HEK293 (cell line): Measurements from ENCODE around the gene DDB1.

Source experiments
- CTCF ChIA-PET: fragments of 350-600 bp; formaldehyde crosslinking; extraction: SDS; loops from one replicate; lab custom pipeline; 2021; ENCODE audit warnings: antibody characterized with exemption; lab: Yijun Ruan, JAX
- POLR2A ChIA-PET: fragments of 300-600 bp; formaldehyde crosslinking; extraction: SDS; loops from one replicate; lab custom pipeline; 2020; ENCODE audit warnings: antibody characterized with exemption, inconsistent platforms; lab: Yijun Ruan, JAX
- H3K27ac ChIP-seq: fragments of 200-500 bp; sonication (Bioruptor generic); 2 replicates; pipeline ENCODE4 v1.5.1; 2014; ENCODE audit warnings: low read depth, low read length, control low read depth, inconsistent platforms; ENCODE audit errors: extremely low read depth
- H3K36me3 ChIP-seq, 2 experiments: fragments of 200-500 bp in 1 of 2; sonication (Bioruptor generic) in 1 of 2; 1 replicate in 1 of 2; 2 replicates in 1 of 2; pipeline ENCODE4 v1.5.1; 2014 to 2017; ENCODE audit warnings: inconsistent platforms in 2 of 2, low read length in 2 of 2; ENCODE audit not compliant: control insufficient read depth in 2 of 2, insufficient read depth in 1 of 2
- H3K4me1 ChIP-seq: fragments of 200-500 bp; sonication (Bioruptor generic); 2 replicates; pipeline ENCODE4 v1.5.1; 2014; ENCODE audit warnings: mild to moderate bottlenecking, low read length, inconsistent platforms; ENCODE audit not compliant: control insufficient read depth, insufficient read depth
- H3K4me3 ChIP-seq: 2 replicates; pipeline ENCODE4 v1.5.1; 2011; ENCODE audit warnings: low read depth, mild to moderate bottlenecking, control low read depth, low read length, moderate library complexity
- H3K9me3 ChIP-seq: fragments of 200-500 bp; sonication (Bioruptor generic); 2 replicates; pipeline ENCODE4 v1.5.1; 2014; ENCODE audit warnings: low read depth, low read length, inconsistent platforms; ENCODE audit not compliant: control insufficient read depth, insufficient read depth
- GFI1B ChIP-seq: fragments of 450-650 bp; formaldehyde crosslinking; IDR thresholded peaks from 2 replicates; pipeline ENCODE4 v1.5.1; 2016; ENCODE audit warnings: missing biosample characterization, missing genetic modification characterization
- GLIS2 ChIP-seq: fragments of 450-650 bp; formaldehyde crosslinking; IDR thresholded peaks from 2 replicates; pipeline ENCODE4 v1.5.1; 2016; ENCODE audit warnings: missing biosample characterization, missing genetic modification characterization
- KLF10 ChIP-seq: fragments of 450-650 bp; IDR thresholded peaks from 2 replicates; pipeline ENCODE4 v1.5.1; 2018; ENCODE audit warnings: missing biosample characterization, mild to moderate bottlenecking, missing genetic modification characterization
- KLF7 ChIP-seq: fragments of 450-650 bp; formaldehyde crosslinking; IDR thresholded peaks from 2 replicates; pipeline ENCODE4 v1.5.1; 2016; ENCODE audit warnings: missing biosample characterization, missing genetic modification characterization, borderline replicate concordance
- KLF8 ChIP-seq: fragments of 450-650 bp; formaldehyde crosslinking; IDR thresholded peaks from 2 replicates; pipeline ENCODE4 v1.5.1; 2016; ENCODE audit warnings: missing biosample characterization, missing genetic modification characterization
- OVOL3 ChIP-seq: fragments of 450-650 bp; formaldehyde crosslinking; IDR thresholded peaks from 2 replicates; pipeline ENCODE4 v1.5.1; 2016; ENCODE audit warnings: missing biosample characterization, missing genetic modification characterization
- PRDM6 ChIP-seq: fragments of 450-650 bp; formaldehyde crosslinking; IDR thresholded peaks from 2 replicates; pipeline ENCODE4 v1.5.1; 2017; ENCODE audit warnings: missing biosample characterization, missing genetic modification characterization
- REPIN1 ChIP-seq: fragments of 450-650 bp; formaldehyde crosslinking; IDR thresholded peaks from 2 replicates; pipeline ENCODE4 v1.5.1; 2017; ENCODE audit warnings: missing biosample characterization, missing genetic modification characterization, low read depth
- SP7 ChIP-seq: fragments of 450-650 bp; formaldehyde crosslinking; IDR thresholded peaks from 2 replicates; pipeline ENCODE4 v1.5.1; 2016; ENCODE audit warnings: missing biosample characterization, missing genetic modification characterization
- ZBTB11 ChIP-seq: fragments of 450-650 bp; formaldehyde crosslinking; conservative IDR thresholded peaks from 2 replicates; pipeline ENCODE4 v1.5.1; 2016; ENCODE audit warnings: low read depth, missing biosample characterization, missing genetic modification characterization
- ZNF302 ChIP-seq: fragments of 450-650 bp; formaldehyde crosslinking; IDR thresholded peaks from 2 replicates; pipeline ENCODE4 v1.5.1; 2016; ENCODE audit warnings: missing biosample characterization, missing genetic modification characterization, low read depth
- ZNF311 ChIP-seq: fragments of 450-650 bp; formaldehyde crosslinking; IDR thresholded peaks from 2 replicates; pipeline ENCODE4 v1.5.1; 2017; ENCODE audit warnings: missing biosample characterization, missing genetic modification characterization, borderline replicate concordance
- ZNF513 ChIP-seq: fragments of 450-650 bp; IDR thresholded peaks from 2 replicates; pipeline ENCODE4 v1.5.1; 2018; ENCODE audit warnings: missing biosample characterization, missing genetic modification characterization
- ZNF571 ChIP-seq: fragments of 450-650 bp; formaldehyde crosslinking; IDR thresholded peaks from 2 replicates; pipeline ENCODE4 v1.5.0; 2017; ENCODE audit warnings: missing biosample characterization, missing genetic modification characterization
- ZNF629 ChIP-seq: fragments of 450-650 bp; formaldehyde crosslinking; IDR thresholded peaks from 2 replicates; pipeline ENCODE4 v1.5.1; 2017; ENCODE audit warnings: missing biosample characterization, missing genetic modification characterization
- ZNF664 ChIP-seq: fragments of 450-650 bp; formaldehyde crosslinking; IDR thresholded peaks from 2 replicates; pipeline ENCODE4 v1.5.1; 2016; ENCODE audit warnings: missing biosample characterization, missing genetic modification characterization
- ZNF830 ChIP-seq: fragments of 450-650 bp; IDR thresholded peaks from 2 replicates; pipeline ENCODE4 v1.5.0; 2018; ENCODE audit warnings: missing biosample characterization, missing genetic modification characterization, low read depth, mild to moderate bottlenecking, moderate library complexity
- TF ChIP-seq, protein P1 (sequence below): fragments of 450-650 bp; formaldehyde crosslinking; IDR thresholded peaks from 2 replicates; pipeline ENCODE4 v1.5.1; 2016; ENCODE audit warnings: missing biosample characterization, missing genetic modification characterization
- TF ChIP-seq, protein P2 (sequence below): fragments of 450-650 bp; formaldehyde crosslinking; IDR thresholded peaks from 2 replicates; pipeline ENCODE4 v1.5.0; 2017; ENCODE audit warnings: missing biosample characterization, missing genetic modification characterization, borderline replicate concordance
- TF ChIP-seq, protein P3 (sequence below): fragments of 450-650 bp; formaldehyde crosslinking; IDR thresholded peaks from 2 replicates; pipeline ENCODE4 v1.5.1; 2016; ENCODE audit warnings: missing biosample characterization, missing genetic modification characterization

Gene DDB1

GRCh38 chr11:61358566-61358965 lies 25.7 kb upstream of the DDB1 start (continued):
- TF ChIP-seq, protein P1, sequence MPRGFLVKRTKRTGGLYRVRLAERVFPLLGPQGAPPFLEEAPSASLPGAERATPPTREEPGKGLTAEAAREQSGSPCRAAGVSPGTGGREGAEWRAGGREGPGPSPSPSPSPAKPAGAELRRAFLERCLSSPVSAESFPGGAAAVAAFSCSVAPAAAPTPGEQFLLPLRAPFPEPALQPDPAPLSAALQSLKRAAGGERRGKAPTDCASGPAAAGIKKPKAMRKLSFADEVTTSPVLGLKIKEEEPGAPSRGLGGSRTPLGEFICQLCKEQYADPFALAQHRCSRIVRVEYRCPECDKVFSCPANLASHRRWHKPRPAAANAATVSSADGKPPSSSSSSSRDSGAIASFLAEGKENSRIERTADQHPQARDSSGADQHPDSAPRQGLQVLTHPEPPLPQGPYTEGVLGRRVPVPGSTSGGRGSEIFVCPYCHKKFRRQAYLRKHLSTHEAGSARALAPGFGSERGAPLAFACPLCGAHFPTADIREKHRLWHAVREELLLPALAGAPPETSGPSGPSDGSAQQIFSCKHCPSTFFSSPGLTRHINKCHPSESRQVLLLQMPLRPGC, result no peak

DNA sequence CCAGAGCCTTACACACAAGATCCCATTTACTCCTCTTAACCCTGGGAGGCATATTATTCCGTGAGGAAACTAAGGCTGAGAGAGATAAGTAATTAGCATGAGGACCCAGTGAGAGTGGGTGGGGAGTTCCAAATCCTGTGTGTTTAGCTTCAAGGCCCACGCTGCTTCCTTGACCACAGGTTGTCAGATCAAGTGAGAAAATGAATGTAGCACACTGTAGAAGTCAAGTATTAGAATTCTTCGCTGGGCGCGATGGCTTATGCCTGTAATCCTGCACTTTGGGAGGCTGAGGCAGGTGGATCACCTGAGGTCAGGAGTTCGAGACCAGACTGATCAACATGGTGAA lies 25.0 kb upstream of the DDB1 start:
- peaks cover 0 to 12% of the 10 kb centered on the region in 2 experiments; a peak in 2 of 3 replicates for H3K36me3 ChIP-seq
- H3K4me3 ChIP-seq, result no peak overlapping the region
- TF ChIP-seq KLF10 (no peak), ZNF302 (tag by site-specific recombination) (no peak), ZNF664 (tag by site-specific recombination) (no peak), GFI1B (tag by site-specific recombination) (no peak), SP7 (tag by site-specific recombination) (no peak), KLF7 (no peak), OVOL3 (tag by site-specific recombination) (no peak), ZNF629 (no peak), ZNF571 (no peak), ZNF830 (tag by site-specific recombination) (no peak), ZNF311 (tag by site-specific recombination) (no peak), KLF8 (tag by site-specific recombination) (no peak), ZBTB11 (tag by site-specific recombination) (no peak)
- TF ChIP-seq, all 188 proteins: peak for 0
- no peaks in the 10 kb centered on the region for H3K9me3 ChIP-seq
- CTCF ChIA-PET, result interaction anchor here (0.5 to 9.6 kb wide), 5 partner anchors 11 to 1212 kb away, joined by 3 to 69 read pairs (median 3); no protein-coding TSS in a partner anchor
- peaks cover 2% of the 10 kb centered on the region; the same call in 1 of the 2 replicates for H3K4me1 ChIP-seq
- no peak overlapping the region for H3K27ac ChIP-seq
- POLR2A ChIA-PET, result interaction anchor here (0.7 to 1.0 kb wide), 3 partner anchors 11 to 34 kb away, joined by 3 to 4 read pairs (median 3); partner anchors contain the start of gene TMEM216

DNA sequence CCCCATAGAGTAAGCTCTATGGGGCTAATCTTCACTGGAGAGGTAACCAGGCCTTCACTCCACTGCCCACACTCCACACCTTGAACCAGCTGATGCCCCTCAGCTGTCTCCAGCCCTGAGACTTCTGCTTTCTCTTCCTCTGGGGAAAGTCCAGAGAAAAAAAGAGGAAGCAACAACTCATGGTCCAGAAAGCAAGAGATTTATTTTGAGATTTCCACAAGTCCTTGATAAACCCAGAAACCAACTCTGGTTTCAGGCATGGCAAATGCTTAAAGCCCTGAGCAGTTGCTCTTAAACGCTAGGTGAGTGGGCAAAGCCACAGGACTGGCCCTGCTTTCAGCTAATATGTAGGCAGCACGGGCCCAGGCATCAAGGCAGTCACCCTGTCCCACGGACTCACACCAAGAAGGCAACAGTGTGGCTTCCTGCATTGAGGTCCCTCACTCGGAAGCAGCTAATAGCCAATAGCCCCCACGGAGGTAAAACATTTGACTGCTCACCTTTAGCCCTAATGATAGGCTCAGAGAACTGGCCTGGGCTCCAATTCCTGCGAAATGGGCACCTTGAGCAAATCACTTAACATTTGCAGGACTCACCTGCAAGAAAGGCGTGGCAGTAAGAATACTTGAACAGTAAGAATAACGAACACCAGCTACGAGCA lies 24.5 kb upstream of the DDB1 start:
- H3K27ac ChIP-seq, result no peak overlapping the region
- TF ChIP-seq GLIS2 (no peak), ZNF830 (tag by site-specific recombination) (no peak), PRDM6 (tag by site-specific recombination) (no peak), ZNF513 (tag by site-specific recombination) (no peak), REPIN1 (tag by site-specific recombination) (no peak)
- TF ChIP-seq, protein P2, sequence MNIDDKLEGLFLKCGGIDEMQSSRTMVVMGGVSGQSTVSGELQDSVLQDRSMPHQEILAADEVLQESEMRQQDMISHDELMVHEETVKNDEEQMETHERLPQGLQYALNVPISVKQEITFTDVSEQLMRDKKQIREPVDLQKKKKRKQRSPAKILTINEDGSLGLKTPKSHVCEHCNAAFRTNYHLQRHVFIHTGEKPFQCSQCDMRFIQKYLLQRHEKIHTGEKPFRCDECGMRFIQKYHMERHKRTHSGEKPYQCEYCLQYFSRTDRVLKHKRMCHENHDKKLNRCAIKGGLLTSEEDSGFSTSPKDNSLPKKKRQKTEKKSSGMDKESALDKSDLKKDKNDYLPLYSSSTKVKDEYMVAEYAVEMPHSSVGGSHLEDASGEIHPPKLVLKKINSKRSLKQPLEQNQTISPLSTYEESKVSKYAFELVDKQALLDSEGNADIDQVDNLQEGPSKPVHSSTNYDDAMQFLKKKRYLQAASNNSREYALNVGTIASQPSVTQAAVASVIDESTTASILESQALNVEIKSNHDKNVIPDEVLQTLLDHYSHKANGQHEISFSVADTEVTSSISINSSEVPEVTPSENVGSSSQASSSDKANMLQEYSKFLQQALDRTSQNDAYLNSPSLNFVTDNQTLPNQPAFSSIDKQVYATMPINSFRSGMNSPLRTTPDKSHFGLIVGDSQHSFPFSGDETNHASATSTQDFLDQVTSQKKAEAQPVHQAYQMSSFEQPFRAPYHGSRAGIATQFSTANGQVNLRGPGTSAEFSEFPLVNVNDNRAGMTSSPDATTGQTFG, result no peak
- TF ChIP-seq, protein P3, sequence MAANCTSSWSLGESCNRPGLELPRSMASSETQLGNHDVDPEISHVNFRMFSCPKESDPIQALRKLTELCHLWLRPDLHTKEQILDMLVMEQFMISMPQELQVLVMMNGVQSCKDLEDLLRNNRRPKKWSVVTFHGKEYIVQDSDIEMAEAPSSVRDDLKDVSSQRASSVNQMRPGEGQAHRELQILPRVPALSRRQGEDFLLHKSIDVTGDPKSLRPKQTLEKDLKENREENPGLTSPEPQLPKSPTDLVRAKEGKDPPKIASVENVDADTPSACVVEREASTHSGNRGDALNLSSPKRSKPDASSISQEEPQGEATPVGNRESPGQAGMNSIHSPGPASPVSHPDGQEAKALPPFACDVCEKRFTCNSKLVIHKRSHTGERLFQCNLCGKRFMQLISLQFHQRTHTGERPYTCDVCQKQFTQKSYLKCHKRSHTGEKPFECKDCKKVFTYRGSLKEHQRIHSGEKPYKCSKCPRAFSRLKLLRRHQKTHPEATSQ (tag by site-specific recombination), result no peak

More for the DNA sequence above, 24.5 kb upstream of the DDB1 start:
- ChIA-PET POLR2A (interaction anchor here (0.7 to 1.0 kb wide), 3 partner anchors 11 to 35 kb away, joined by 3 to 4 read pairs (median 3); partner anchors contain the start of gene TMEM216), CTCF (interaction anchor here (0.5 to 9.6 kb wide), 4 partner anchors 21 to 1212 kb away, joined by 3 to 69 read pairs (median 9); no protein-coding TSS in a partner anchor)
- peaks cover 2% of the 10 kb centered on the region; the same call in 1 of the 2 replicates for H3K4me1 ChIP-seq
- H3K9me3 ChIP-seq, result no peaks in the 10 kb centered on the region
- H3K36me3 ChIP-seq, result peaks cover 0 to 17% of the 10 kb centered on the region in 2 experiments; a peak in 2 of 3 replicates
- no peak overlapping the region for H3K4me3 ChIP-seq
